ENCODE data around the gene SYVN1.
"Not testable (repeated sequence)": the region's sequence is repeated elsewhere in the genome, so short reads cannot be mapped to it uniquely, and the experiment has no call there.

Gene SYVN1

GRCh38 chr11:65151331-65151899 lies 17.1 kb upstream of the SYVN1 start:
- H3K4me3 ChIP-seq (ENCODE audit: low read depth, low read length): no peak overlapping the region

GRCh38 chr11:65150509-65151299 lies 16.4 kb upstream of the SYVN1 start:
- no peak overlapping the region for H3K4me3 ChIP-seq (ENCODE audit: low read depth, low read length)

- not testable (repeated sequence) for H3K4me3 ChIP-seq (ENCODE audit: low read depth, low read length)
Measured at GRCh38 chr11:65150131-65150508, 15.8 kb upstream of the SYVN1 start.

- H3K4me3 ChIP-seq (ENCODE audit: low read depth, low read length): no peak overlapping the region
Measured at GRCh38 chr11:65148657-65149056, 14.3 kb upstream of the SYVN1 start.

GRCh38 chr11:65147352-65148075 lies 13.2 kb upstream of the SYVN1 start:
- H3K4me3 ChIP-seq (ENCODE audit: low read depth, low read length): no peak overlapping the region

- H3K4me3 ChIP-seq (ENCODE audit: low read depth, low read length): no peak overlapping the region
Measured at GRCh38 chr11:65141896-65142494, 7.7 kb upstream of the SYVN1 start.

GRCh38 chr11:65136515-65137096 lies 2.3 kb upstream of the SYVN1 start:
- H3K4me3 ChIP-seq (ENCODE audit: low read depth, low read length): no peak overlapping the region

GRCh38 chr11:65135633-65136145 lies 1.4 kb upstream of the SYVN1 start:
- peak overlapping the region; percentile 94 for H3K4me3 ChIP-seq (ENCODE audit: low read depth, low read length)

GRCh38 chr11:65134952-65135632 lies 773 bp upstream of the SYVN1 start:
- peak overlapping the region; percentile 94 for H3K4me3 ChIP-seq (ENCODE audit: low read depth, low read length)

GRCh38 chr11:65133724-65134123 lies 595 bp downstream of the SYVN1 start:
- peak overlapping the region; percentile 94 for H3K4me3 ChIP-seq (ENCODE audit: low read depth, low read length)

GRCh38 chr11:65132988-65133700 lies 1.2 kb downstream of the SYVN1 start:
- peak overlapping the region; percentile 94 for H3K4me3 ChIP-seq (ENCODE audit: low read depth, low read length)

- H3K4me3 ChIP-seq (ENCODE audit: low read depth, low read length): no peak overlapping the region
Measured at GRCh38 chr11:65132238-65132987, 1.9 kb downstream of the SYVN1 start.

- H3K4me3 ChIP-seq (ENCODE audit: low read depth, low read length): no peak overlapping the region
Measured at GRCh38 chr11:65131895-65132237, 2.5 kb downstream of the SYVN1 start.

GRCh38 chr11:65131417-65131776 lies 2.9 kb downstream of the SYVN1 start:
- H3K4me3 ChIP-seq (ENCODE audit: low read depth, low read length): no peak overlapping the region

GRCh38 chr11:65130631-65131416 lies 3.5 kb downstream of the SYVN1 start:
- H3K4me3 ChIP-seq (ENCODE audit: low read depth, low read length): no peak overlapping the region

- H3K4me3 ChIP-seq (ENCODE audit: low read depth, low read length): no peak overlapping the region
Measured at GRCh38 chr11:65129649-65130441, 4.5 kb downstream of the SYVN1 start.
